K562 (cell line): ENCODE results near the gene ZMYND8. TPM values are rescaled to one million over a fixed set of nuclear protein-coding genes. Genes with fewer than 3 reads are reported as not detected.

Experiments
- JUND ChIP-seq, 2 experiments: IDR thresholded peaks; 2 replicates in 1 of 2; 3 replicates in 1 of 2; pipeline ENCODE4 v1.6.1; 2011; ENCODE audit warnings: borderline replicate concordance in 2 of 2, low read depth in 2 of 2, low read length in 2 of 2, improper control_type of control experiment in 1 of 2, missing biosample characterization in 1 of 2, missing genetic modification characterization in 1 of 2, missing genetic modification reagents in 1 of 2
- MCM7 ChIP-seq, 2 experiments: fragments of 450-650 bp; IDR thresholded peaks; 2 replicates each; pipeline ENCODE4 v1.6.1; 2016 to 2018
- NR1H2 ChIP-seq: sonication (generic); formaldehyde crosslinking; IDR thresholded peaks from 2 replicates; pipeline ENCODE4 v1.4.0; 2020; ENCODE audit warnings: mild to moderate bottlenecking, missing genetic modification reagents
- SPI1 ChIP-seq: IDR thresholded peaks from 2 replicates; pipeline ENCODE4 v1.6.1; 2011; ENCODE audit warnings: low read depth, low read length, control low read depth, borderline replicate concordance
- ZNF764 ChIP-seq: fragments of 250-450 bp; sonication (Bioruptor Pico); IDR thresholded peaks from 2 replicates; pipeline ENCODE4 v1.4.0; 2020; ENCODE audit warnings: low read depth, mild to moderate bottlenecking, moderate library complexity
- polyA plus RNA-seq, 8 experiments: library from polyadenylated mRNA; depleted of rRNA in 4 of 8; stranded (reverse) in 5 of 8; unstranded in 3 of 8; fragments of >200 nt; fragmentation: Nextera tagmentation in 2 of 8; fragmentation: Illumina TruSeq in 1 of 8; extraction: Ambion mirVana in 2 of 8; extraction: Trizol in 1 of 8; gene quantifications; 2 replicates each; pipeline versions ENCODE4 v1.2.1 to v1.2.3, GENCODE V29; 2011 to 2014; ENCODE audit warnings: inconsistent platforms in 1 of 8, missing spikeins in 1 of 8
- total RNA-seq, 7 experiments: library from RNA; depleted of rRNA in 6 of 7; stranded (reverse); fragments of >200 nt in 6 of 7; fragmentation: Illumina TruSeq in 2 of 7; extraction: Trizol in 2 of 7; gene quantifications; 2 replicates each; pipeline versions ENCODE4 v1.2.1 to v1.2.3, GENCODE V29; 2011 to 2021; ENCODE audit warnings: low replicate concordance in 1 of 7
- TF ChIP-seq, protein P1 (sequence below), 3 experiments: fragments of 200-800 bp in 1 of 3; fragments of 250-450 bp in 1 of 3; fragments of 450-650 bp in 1 of 3; sonication (Bioruptor Pico) in 1 of 3; sonication (Bioruptor generic) in 1 of 3; formaldehyde crosslinking in 1 of 3; IDR thresholded peaks; 2 replicates each; pipeline versions ENCODE4 v1.6.1 to v1.8.0; 2016 to 2022; ENCODE audit warnings: mild to moderate bottlenecking in 2 of 3, missing genetic modification characterization in 2 of 3, missing compliant biosample characterization in 1 of 3, moderate library complexity in 1 of 3

The ZMYND8 gene
- total and polyA plus RNA-seq, 9 of the 15 experiments (the other 6 are each of a cell fraction or from before 2014, with no cell fraction given): 31.8 to 148 (median 71.9) TPM

DNA sequence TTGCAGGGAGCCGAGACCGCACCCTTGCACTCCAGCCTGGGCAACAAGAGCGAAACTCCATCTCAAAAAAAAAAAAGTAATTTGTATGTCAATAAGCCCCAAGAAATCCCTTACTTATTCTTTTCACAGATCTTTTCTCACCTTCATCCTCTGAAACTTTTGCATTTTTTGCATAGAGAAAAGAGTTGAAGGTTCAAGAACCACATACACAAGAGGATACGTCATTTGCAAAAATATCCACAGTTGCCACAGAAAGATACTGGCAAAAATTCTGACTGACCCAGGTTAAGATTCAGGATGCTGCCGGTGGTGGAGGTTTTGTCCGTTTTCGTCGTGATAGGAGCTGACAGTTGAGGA is 94.5 kb downstream of the ZMYND8 start (continued):
- TF ChIP-seq, protein P1, sequence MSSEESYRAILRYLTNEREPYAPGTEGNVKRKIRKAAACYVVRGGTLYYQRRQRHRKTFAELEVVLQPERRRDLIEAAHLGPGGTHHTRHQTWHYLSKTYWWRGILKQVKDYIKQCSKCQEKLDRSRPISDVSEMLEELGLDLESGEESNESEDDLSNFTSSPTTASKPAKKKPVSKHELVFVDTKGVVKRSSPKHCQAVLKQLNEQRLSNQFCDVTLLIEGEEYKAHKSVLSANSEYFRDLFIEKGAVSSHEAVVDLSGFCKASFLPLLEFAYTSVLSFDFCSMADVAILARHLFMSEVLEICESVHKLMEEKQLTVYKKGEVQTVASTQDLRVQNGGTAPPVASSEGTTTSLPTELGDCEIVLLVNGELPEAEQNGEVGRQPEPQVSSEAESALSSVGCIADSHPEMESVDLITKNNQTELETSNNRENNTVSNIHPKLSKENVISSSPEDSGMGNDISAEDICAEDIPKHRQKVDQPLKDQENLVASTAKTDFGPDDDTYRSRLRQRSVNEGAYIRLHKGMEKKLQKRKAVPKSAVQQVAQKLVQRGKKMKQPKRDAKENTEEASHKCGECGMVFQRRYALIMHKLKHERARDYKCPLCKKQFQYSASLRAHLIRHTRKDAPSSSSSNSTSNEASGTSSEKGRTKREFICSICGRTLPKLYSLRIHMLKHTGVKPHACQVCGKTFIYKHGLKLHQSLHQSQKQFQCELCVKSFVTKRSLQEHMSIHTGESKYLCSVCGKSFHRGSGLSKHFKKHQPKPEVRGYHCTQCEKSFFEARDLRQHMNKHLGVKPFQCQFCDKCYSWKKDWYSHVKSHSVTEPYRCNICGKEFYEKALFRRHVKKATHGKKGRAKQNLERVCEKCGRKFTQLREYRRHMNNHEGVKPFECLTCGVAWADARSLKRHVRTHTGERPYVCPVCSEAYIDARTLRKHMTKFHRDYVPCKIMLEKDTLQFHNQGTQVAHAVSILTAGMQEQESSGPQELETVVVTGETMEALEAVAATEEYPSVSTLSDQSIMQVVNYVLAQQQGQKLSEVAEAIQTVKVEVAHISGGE (CRISPR knock-in tag; IDR thresholded peaks at IDR 0.05): no peak; a peak in 1 of 6 replicates
- TF ChIP-seq JUND (IDR thresholded peaks at IDR 0.05; ENCODE audit: borderline replicate concordance, low read depth, low read length): no peak
- no peak for TF ChIP-seq JUND (tag; IDR thresholded peaks at IDR 0.05; ENCODE audit: borderline replicate concordance, low read depth, low read length)
- TF ChIP-seq MCM7 (IDR thresholded peaks at IDR 0.05): no peak
- no peak for TF ChIP-seq NR1H2
- no peak for TF ChIP-seq ZNF764 (CRISPR knock-in tag)
- no peak for TF ChIP-seq SPI1
